SK-N-MC (cell line): ENCODE results near the gene NEUROG1.

Source experiments
- EZH2 ChIP-seq: fragments of 200-600 bp; sonication (generic); IDR thresholded peaks from one replicate; pipeline ENCODE4 v1.6.1; 2017; ENCODE audit warnings: antibody characterized with exemption
- FOXP2 ChIP-seq: optimal IDR thresholded peaks from 2 replicates; pipeline ENCODE3; 2011; ENCODE audit warnings: mild to moderate bottlenecking, moderate library complexity; ENCODE audit not compliant: insufficient read depth; ENCODE audit errors: extremely low read length, control extremely low read depth
- POLR2AphosphoS5 ChIP-seq: IDR thresholded peaks from 2 replicates; pipeline ENCODE4 v1.6.1; 2012; ENCODE audit warnings: mild to moderate bottlenecking, low read depth, low read length, borderline replicate concordance

DNA sequence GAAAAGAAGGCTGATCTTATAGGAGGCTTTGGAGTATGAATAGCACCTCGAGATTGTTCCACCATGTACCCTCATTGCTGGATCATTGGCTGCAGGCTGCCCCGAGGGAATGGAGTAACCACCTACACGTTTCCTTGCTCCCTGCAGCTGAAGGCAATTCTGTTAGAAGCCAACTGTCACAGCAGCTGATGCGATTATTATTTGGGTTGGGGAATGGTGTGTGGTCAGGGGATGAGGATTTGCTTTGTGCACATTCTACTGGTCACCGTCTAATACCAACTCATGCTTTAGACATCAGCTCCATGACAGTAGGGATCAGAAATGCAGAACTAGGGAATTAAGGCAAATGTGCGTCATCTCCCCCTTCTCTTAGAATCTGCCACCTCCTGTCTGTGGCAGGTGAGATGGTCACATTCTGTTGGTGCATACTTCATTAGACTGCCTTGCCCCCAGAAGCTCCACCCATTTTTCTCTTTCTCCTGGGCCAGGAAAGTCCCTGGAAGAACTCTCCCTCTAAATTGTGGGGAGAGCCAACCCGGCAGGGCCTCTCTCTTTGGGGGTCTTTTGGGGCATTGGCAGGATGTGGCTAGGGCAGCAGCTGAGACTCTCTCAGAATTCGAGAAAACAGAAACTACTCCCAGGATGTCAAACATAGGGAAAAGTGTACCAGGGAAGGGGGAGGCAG, 32.8 kb downstream of the NEUROG1 start:
- no peak for TF ChIP-seq POLR2AphosphoS5
- no peak for TF ChIP-seq EZH2
- TF ChIP-seq FOXP2 = no peak
